ENCODE data around the gene PAFAH1B1. TPM values are rescaled to one million over a fixed set of nuclear protein-coding genes. Genes with fewer than 3 reads are reported as not detected.

The PAFAH1B1 gene
- 104 TPM for total RNA-seq

DNA sequence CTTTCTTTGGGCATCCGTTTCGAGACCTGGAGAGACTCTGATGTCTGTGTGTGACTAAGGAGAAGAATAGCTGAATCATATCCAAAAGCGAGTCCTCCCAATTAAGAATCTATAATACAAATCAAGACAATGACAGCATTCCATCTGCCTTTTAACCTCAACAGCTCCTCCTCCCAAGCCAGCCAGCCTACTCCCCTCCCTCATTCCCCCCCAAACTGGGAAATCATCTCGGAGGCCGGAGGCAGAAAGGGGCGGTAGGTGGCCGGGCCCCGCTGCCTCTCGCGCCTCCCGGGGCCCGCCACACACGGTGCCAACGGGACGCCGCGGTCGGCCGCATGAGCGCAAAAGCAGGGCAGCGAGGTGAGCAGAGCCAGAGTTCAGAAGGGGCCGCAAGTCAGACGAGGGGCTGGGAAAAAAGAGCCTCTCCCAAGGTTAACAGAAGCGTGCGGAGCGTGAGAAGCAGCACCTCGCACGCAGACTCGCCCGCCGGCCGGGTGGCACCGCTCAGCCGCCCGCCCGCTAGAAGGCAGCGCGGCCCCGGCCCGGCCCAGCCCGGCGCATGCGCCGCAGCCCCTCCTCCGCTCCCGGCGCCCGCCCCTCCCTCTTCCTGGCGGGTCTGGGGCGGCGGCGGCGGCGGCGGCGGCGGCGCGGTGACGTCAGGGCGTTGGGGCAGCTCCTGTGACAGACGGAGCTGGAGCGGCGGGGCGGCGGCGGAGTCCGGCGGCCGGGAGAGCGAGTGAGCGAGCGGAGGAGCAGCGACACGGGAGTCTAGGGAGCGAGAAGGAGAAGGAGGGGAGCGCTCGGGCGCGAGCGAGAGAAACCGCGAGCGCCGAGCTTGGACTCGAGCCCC is at the start of gene PAFAH1B1:
PAFAH1B1 (plus strand) TSS at position 684 of the 850 bp plus-strand sequence. CDS start 44,635 bp downstream, outside the sequence.

DNA sequence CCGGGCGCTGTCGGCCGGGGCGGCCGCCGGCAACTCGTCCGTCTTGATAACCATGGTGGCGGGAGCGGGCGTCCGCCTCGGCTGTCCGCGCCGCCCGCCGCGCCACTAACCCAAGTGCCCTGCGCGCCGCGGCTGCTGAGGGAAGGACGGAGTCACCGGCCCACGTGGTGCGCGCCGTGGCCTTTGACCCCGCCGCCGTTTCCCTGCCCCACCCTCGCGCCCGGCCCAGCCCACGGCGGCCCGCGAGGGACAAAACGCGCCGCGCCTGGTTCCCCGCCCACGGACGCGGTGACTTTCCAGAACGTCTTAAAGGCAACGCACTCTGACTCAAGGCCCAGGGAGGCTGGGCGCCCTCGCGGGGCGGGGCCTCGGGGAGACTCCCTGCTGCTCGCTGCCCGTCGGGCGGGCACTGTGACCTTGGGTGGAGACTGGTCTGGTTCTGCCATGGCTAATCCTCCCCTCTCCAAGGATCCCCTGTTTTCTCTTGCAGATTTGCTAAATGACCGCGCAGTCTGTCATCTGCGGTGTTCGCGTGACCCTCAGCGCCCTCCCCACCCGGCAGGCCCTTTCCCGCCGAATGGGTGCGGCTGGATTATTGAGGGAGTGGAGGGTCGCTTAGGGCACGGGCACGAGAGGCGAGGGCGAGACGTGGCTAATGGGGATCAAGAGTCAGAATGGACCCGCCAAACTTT is 118.3 kb downstream of the PAFAH1B1 start, which contains the start of gene CLUH:
CLUH (minus strand) TSS at position 157 of the 692 bp plus-strand sequence; CDS start at position 54, 103 bp downstream.

Small RNAs within 50 kb of the gene (small RNA-seq; reads per million reads assigned to genes)
- not detected for gene MIR6776 (ENCODE audit: low replicate concordance)
- gene RN7SL608P (ENCODE audit: low replicate concordance): not detected

Other genes starting within 250 kb of the PAFAH1B1 start
- 10.2 TPM for gene MNT, start 192.6 kb upstream of the PAFAH1B1 start, total RNA-seq
- 28.3 TPM for gene METTL16, start 81.8 kb upstream of the PAFAH1B1 start, total RNA-seq
- gene CLUH, start 118.1 kb downstream of the PAFAH1B1 start, total RNA-seq: 78.9 TPM
- 0.23 TPM for gene CCDC92B, start 156.0 kb downstream of the PAFAH1B1 start, total RNA-seq
- gene RAP1GAP2, start 202.8 kb downstream of the PAFAH1B1 start, total RNA-seq: 19.2 TPM